ENCODE data around the gene SELENOS.

The SELENOS gene

GRCh38 chr15:101250873-101251829, 26.1 kb downstream of the SELENOS start:
- DNase-seq, result peak; percentile 59

- peak; percentile 73 for DNase-seq
These were observed 26.9 kb downstream of the SELENOS start for GRCh38 chr15:101250341-101250831.

- DNase-seq, result no peak
These were observed 29.0 kb downstream of the SELENOS start for GRCh38 chr15:101248274-101248673.

- DNase-seq, result no peak
These were observed 30.2 kb downstream of the SELENOS start for GRCh38 chr15:101246824-101247745.

- no peak for DNase-seq
These were observed 30.9 kb downstream of the SELENOS start for GRCh38 chr15:101246391-101246790.

- no peak for DNase-seq
These were observed 32.2 kb downstream of the SELENOS start for GRCh38 chr15:101244889-101245668.

- DNase-seq, result no peak
These were observed 33.1 kb downstream of the SELENOS start for GRCh38 chr15:101244036-101244781.

- DNase-seq, result no peak
These were observed 33.9 kb downstream of the SELENOS start for GRCh38 chr15:101243420-101243819.

DNA sequence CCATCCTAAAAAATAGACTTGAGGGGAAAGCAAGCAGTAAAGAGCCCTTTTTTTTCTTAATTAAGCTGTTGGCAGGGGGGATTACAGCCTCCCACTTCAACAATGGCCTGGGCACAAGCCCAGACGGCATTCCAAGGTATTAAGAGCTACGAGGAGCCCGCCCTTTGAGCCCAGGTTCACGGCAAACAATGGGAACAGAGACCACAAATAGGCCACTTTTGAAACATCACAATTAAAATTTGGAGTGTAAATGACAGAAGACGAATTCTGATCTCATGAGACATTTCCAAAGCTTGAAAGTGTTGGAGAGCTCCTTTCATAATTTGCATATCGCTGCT, 34.3 kb downstream of the SELENOS start:
- no peak for DNase-seq

DNA sequence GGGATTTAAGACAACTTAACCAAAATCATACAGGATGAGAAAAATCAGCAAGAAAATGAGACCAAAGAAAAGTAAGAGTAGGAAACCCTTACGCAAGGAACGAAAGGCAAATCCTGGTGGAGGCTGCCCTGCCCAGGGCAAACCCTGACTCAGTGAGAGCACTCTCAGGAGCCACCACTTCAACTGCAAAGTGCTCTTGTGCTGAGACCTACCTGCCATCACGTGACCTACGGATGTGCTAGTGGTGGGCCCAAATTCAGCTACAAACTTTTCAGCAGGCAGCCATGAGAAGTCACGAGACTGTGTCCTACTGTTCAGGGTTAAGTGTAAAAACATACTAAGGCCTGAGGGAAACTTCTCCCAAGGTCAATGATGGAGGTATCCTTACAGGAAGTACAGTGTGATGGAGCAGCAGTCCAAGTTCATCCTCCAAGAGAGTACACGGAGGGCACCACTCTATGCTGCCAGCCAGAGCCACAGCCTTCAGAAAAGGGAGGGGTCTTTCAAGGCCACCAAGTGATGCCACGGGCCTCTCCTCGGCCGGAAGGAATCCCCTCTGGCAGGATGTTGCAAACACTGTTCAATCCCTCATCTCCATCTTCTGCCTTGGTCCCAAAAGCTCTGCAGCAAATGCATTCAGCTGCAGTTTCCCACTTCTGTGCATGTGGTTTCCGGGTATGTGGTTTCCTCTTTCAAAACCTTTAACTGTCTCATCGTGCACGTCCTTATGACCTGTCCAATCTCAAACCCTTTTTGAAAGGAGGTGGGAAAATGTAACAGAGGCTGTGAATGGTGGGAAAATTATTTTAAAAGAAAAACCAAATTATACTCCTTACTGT, 34.9 kb downstream of the SELENOS start:
- DNase-seq, result peak; percentile 50

GRCh38 chr15:101240358-101240757, 36.9 kb downstream of the SELENOS start:
- no peak for DNase-seq

- DNase-seq, result no peak
These were observed 37.6 kb downstream of the SELENOS start for GRCh38 chr15:101239724-101240136.

DNA sequence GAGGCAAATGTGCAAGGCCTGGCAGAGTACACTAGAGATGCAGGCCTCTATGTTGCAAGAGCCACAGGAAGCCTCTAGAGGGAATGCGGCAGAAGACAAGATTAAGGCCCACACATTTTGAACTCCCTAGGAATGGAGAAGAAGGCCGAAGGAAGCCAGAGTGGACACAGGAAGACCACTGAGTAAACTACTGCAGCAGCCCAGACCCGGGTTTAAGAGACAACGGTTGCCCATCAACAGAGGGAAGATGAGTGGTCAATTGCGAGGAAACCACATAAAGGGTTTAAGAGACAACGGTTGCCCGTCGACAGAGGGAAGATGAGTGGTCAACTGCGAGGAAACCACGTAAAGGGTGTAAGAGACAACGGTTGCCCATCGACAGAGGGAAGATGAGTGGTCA, 40.0 kb downstream of the SELENOS start:
- no peak for DNase-seq

DNA sequence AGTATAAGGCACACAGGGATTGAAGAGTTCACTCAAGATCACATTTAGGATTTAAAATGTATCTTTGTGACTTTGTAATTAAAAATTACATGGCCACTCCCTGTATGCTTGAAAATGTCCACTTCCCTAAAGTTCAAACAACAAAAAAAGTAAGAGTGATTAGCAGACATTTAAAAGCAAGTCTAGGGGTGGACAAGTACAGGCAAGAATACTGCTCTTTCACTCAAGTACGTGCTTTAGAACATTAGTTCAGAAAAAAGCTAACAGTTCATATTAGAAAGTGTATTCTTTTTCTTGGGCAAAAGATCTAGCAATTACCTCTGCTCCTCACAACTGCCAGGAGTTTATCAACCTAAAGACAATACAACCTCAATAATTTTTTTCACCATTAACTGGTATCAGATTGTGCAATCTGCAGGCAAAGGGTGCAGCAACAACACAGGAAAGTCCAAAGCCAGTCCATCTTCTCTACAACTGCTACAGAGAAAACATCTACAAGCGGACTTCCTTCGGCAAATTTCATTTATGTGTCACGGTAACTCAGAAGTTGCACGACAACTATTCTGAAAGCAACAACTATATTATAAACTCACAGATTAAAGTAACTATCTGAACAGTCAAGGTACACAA, 43.5 kb downstream of the SELENOS start:
- DNase-seq, result no peak

DNA sequence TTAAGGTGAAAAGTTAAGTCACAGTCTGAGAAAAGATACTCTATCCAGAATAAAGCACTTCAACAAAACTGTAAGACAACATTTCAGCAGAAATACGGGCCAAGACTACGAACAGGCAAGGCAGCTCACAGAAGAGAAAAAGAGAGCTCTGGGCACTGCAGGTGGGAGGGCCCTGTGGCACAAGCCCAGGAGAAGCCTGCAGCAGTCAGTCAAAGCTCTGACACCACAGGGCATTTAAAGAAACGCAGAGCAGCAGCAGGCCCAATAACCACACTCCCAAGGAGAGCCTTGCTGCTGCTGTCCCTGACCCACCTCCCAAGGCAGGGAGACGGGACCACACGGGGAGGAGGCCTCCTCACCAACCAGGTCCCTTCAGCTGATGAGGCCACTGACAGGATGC, 44.6 kb downstream of the SELENOS start:
- DNase-seq, result no peak

- no peak for DNase-seq
These were observed 49.0 kb downstream of the SELENOS start for GRCh38 chr15:101228313-101228712.

- DNase-seq, result no peak
These were observed 51.6 kb downstream of the SELENOS start for GRCh38 chr15:101225658-101226057.

All from HCEC 1CT (cell line).